Astrocyte (in vitro differentiated cells and primary cell): ENCODE measurements around the gene ULK4. TPM values are rescaled to one million over a fixed set of nuclear protein-coding genes. Genes with fewer than 3 reads are reported as not detected.

ENCODE experiments used
- DNase-seq: peaks from one replicate; pipeline ENCODE4 v3.0.0-alpha.2; 2010; ENCODE audit warnings: low read depth
- FAIRE-seq: peaks from 2 replicates; lab custom pipeline; 2011; peaks lifted over from hg19 to GRCh38; lab: Jason Lieb, UNC
- H2AFZ ChIP-seq: 2 replicates; pipeline ENCODE4 v1.6.0; 2012; ENCODE audit warnings: low read depth, low read length, inconsistent platforms
- H3K27ac ChIP-seq: 2 replicates; pipeline ENCODE4 v1.5.1; 2011; ENCODE audit warnings: low read depth, low read length, inconsistent platforms
- H3K27me3 ChIP-seq: 2 replicates; pipeline ENCODE4 v1.6.0; 2011; ENCODE audit warnings: low read length, inconsistent platforms; ENCODE audit not compliant: insufficient read depth
- H3K36me3 ChIP-seq: 2 replicates; pipeline ENCODE4 v1.5.1; 2011; ENCODE audit warnings: low read length, inconsistent platforms; ENCODE audit not compliant: insufficient read depth
- H3K4me1 ChIP-seq: 2 replicates; pipeline ENCODE4 v1.5.1; 2011; ENCODE audit warnings: low read length, inconsistent platforms; ENCODE audit not compliant: insufficient read depth
- H3K4me2 ChIP-seq: 2 replicates; pipeline ENCODE4 v1.6.0; 2012; ENCODE audit warnings: low read length, inconsistent platforms
- H3K4me3 ChIP-seq: 2 replicates; pipeline ENCODE4 v1.5.1; 2011; ENCODE audit warnings: low read depth, mild to moderate bottlenecking, low read length, inconsistent platforms; ENCODE audit not compliant: insufficient read depth
- H3K79me2 ChIP-seq: 2 replicates; pipeline ENCODE4 v1.6.0; 2012; ENCODE audit warnings: mild to moderate bottlenecking, low read length, inconsistent platforms; ENCODE audit not compliant: insufficient read depth
- H3K9ac ChIP-seq: 2 replicates; pipeline ENCODE4 v1.6.0; 2012; ENCODE audit warnings: mild to moderate bottlenecking, low read length, inconsistent platforms
- H3K9me3 ChIP-seq: 2 replicates; pipeline ENCODE4 v1.5.1; 2012; ENCODE audit warnings: low read depth, mild to moderate bottlenecking, low read length, inconsistent platforms; ENCODE audit not compliant: insufficient read depth
- H4K20me1 ChIP-seq: 2 replicates; pipeline ENCODE4 v1.6.0; 2012; ENCODE audit warnings: low read length, inconsistent platforms; ENCODE audit not compliant: insufficient read depth
- H3K27ac Mint-ChIP-seq: one replicate; pipeline ENCODE4 v1.8.0; 2021; ENCODE audit warnings: mild to moderate bottlenecking, mixed read lengths; ENCODE audit not compliant: unreplicated experiment
- H3K27me3 Mint-ChIP-seq: one replicate; pipeline ENCODE4 v1.8.0; 2021; ENCODE audit warnings: low read depth, mixed read lengths; ENCODE audit not compliant: unreplicated experiment
- H3K36me3 Mint-ChIP-seq: one replicate; pipeline ENCODE4 v1.8.0; 2021; ENCODE audit warnings: low read depth, mixed read lengths; ENCODE audit not compliant: unreplicated experiment
- H3K4me1 Mint-ChIP-seq: one replicate; pipeline ENCODE4 v1.8.0; 2021; ENCODE audit warnings: low read depth, mixed read lengths; ENCODE audit not compliant: unreplicated experiment
- H3K4me3 Mint-ChIP-seq: one replicate; pipeline ENCODE4 v1.8.0; 2021; ENCODE audit warnings: mild to moderate bottlenecking, moderate library complexity, mixed read lengths; ENCODE audit not compliant: unreplicated experiment
- H3K9me3 Mint-ChIP-seq: one replicate; pipeline ENCODE4 v1.8.0; 2021; ENCODE audit warnings: mild to moderate bottlenecking, mixed read lengths; ENCODE audit not compliant: unreplicated experiment
- EZH2 ChIP-seq: IDR thresholded peaks from 2 replicates; pipeline ENCODE4 v1.6.1; 2012; ENCODE audit warnings: mild to moderate bottlenecking, low read length, inconsistent platforms; ENCODE audit not compliant: insufficient read depth
- total RNA-seq: library from RNA; stranded (reverse); gene quantifications from 2 replicates; pipeline ENCODE4 v1.2.1, GENCODE V29; 2021
- TF ChIP-seq, protein P1 (sequence below): IDR thresholded peaks from 2 replicates; pipeline ENCODE4 v1.5.1; 2011; ENCODE audit warnings: low read depth, mild to moderate bottlenecking, inconsistent platforms, low read length, moderate library complexity; ENCODE audit not compliant: insufficient read depth

Gene ULK4
- total RNA-seq, 1 donor from 2014 or later: 6.6 TPM

DNA sequence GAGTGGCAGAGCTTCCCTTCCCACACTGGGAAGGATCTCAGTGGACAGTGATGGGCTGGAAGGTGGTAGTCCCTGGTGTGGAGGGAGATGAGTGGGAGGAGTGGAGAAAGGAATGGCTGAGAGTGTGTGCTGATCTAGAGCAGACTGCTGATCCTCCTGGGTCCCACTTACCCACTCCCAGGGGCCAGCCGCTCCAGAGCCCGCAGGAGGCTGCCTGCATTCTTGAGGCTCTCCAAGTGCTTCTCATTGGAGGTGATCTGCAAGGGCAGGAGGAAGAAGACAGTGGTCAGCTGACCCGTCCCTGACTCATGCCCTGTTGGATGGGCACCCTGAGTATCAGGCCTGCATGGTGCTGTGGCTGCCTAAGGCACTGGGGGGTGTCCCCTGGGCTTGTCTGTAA is 712.6 kb downstream of the ULK4 start:
- Histone ChIP-seq H3K36me3 (peaks cover 5% of the 10 kb centered on the region), H3K9ac (no peak overlapping the region), H3K4me2 (no peak overlapping the region), H2AFZ (no peak overlapping the region), H3K9me3 (no peaks in the 10 kb centered on the region), H3K79me2 (no peaks in the 10 kb centered on the region), H3K27me3 (no peaks in the 10 kb centered on the region), H3K4me3 (no peak overlapping the region), H4K20me1 (no peaks in the 10 kb centered on the region), H3K4me1 (peaks cover 16% of the 10 kb centered on the region), H3K27ac (no peak overlapping the region)
- Mint-ChIP-seq H3K27me3 (no peaks in the 10 kb centered on the region), H3K9me3 (no peaks in the 10 kb centered on the region), H3K4me3 (no peak overlapping the region), H3K27ac (no peak overlapping the region), H3K4me1 (peaks cover 23% of the 10 kb centered on the region), H3K36me3 (peaks cover 2% of the 10 kb centered on the region)
- TF ChIP-seq, protein P1, sequence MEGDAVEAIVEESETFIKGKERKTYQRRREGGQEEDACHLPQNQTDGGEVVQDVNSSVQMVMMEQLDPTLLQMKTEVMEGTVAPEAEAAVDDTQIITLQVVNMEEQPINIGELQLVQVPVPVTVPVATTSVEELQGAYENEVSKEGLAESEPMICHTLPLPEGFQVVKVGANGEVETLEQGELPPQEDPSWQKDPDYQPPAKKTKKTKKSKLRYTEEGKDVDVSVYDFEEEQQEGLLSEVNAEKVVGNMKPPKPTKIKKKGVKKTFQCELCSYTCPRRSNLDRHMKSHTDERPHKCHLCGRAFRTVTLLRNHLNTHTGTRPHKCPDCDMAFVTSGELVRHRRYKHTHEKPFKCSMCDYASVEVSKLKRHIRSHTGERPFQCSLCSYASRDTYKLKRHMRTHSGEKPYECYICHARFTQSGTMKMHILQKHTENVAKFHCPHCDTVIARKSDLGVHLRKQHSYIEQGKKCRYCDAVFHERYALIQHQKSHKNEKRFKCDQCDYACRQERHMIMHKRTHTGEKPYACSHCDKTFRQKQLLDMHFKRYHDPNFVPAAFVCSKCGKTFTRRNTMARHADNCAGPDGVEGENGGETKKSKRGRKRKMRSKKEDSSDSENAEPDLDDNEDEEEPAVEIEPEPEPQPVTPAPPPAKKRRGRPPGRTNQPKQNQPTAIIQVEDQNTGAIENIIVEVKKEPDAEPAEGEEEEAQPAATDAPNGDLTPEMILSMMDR: no peak
- no peak for TF ChIP-seq EZH2
- DNase-seq (no peak), FAIRE-seq (no peak)

DNA sequence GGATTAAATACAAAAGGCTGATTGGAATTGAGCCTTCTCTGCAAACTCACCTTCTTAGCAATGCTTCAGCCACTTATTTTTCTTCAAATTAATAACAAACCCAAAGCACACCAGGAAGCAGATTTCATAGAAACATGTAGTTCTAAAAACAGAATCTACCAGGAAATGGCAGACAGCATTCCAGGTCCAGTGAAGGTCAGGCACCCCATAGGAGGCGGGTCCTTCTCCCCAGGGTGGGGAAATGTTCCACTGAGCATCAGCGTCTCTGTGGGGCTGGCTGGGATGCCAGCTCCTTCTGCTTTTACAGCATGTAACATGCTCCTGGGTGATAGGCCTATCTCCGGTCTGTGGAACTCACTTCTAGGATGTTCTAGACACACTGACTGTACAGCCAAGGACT is 713.4 kb downstream of the ULK4 start:
- DNase-seq: no peak
- no peak for FAIRE-seq

More for the DNA sequence above, 713.4 kb downstream of the ULK4 start:
- Mint-ChIP-seq H3K4me1 (peaks cover 23% of the 10 kb centered on the region), H3K27ac (peak overlapping the region; percentile 53), H3K9me3 (no peaks in the 10 kb centered on the region), H3K27me3 (no peaks in the 10 kb centered on the region), H3K4me3 (no peak overlapping the region), H3K36me3 (peaks cover 7% of the 10 kb centered on the region)
- no peaks in the 10 kb centered on the region for H3K9me3 ChIP-seq
- no peaks in the 10 kb centered on the region for H3K79me2 ChIP-seq
- peaks cover 5% of the 10 kb centered on the region for H3K36me3 ChIP-seq
- H2AFZ ChIP-seq: no peak overlapping the region
- no peak overlapping the region for H3K4me2 ChIP-seq
- H3K27ac ChIP-seq: no peak overlapping the region
- TF ChIP-seq EZH2: no peak
- TF ChIP-seq, protein P1: no peak
- no peak overlapping the region for H3K4me3 ChIP-seq
- H3K9ac ChIP-seq: no peak overlapping the region
- H3K27me3 ChIP-seq: no peaks in the 10 kb centered on the region
- no peaks in the 10 kb centered on the region for H4K20me1 ChIP-seq
- peaks cover 16% of the 10 kb centered on the region for H3K4me1 ChIP-seq
